GM12801 (cell line): ENCODE measurements around the gene NEGR1.

Experiments used
- TF ChIP-seq, protein P1 (sequence below): IDR thresholded peaks from one replicate; pipeline ENCODE4 v1.5.1; 2011; ENCODE audit warnings: control low read depth; ENCODE audit not compliant: insufficient read length; ENCODE audit errors: extremely low read depth

NEGR1 gene

DNA sequence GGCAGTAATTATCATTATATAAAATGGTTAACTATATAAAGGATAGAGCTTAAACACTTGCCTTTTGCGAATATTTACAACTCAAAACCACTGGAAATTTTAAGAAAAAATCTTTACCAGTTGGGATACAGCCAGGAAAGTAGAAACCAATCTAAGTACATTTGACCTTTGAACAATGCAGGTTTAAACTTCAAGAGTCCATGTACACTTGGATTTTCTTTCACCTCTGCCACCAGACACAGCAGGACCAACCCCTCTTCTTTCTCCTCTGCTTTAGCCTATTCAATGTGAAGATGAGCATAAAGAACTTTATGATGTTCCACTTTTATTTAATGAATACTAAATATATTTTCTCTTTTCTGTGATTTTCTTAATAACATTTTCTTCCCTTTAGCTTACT lies 361.1 kb downstream of the NEGR1 start:
- TF ChIP-seq, protein P1, sequence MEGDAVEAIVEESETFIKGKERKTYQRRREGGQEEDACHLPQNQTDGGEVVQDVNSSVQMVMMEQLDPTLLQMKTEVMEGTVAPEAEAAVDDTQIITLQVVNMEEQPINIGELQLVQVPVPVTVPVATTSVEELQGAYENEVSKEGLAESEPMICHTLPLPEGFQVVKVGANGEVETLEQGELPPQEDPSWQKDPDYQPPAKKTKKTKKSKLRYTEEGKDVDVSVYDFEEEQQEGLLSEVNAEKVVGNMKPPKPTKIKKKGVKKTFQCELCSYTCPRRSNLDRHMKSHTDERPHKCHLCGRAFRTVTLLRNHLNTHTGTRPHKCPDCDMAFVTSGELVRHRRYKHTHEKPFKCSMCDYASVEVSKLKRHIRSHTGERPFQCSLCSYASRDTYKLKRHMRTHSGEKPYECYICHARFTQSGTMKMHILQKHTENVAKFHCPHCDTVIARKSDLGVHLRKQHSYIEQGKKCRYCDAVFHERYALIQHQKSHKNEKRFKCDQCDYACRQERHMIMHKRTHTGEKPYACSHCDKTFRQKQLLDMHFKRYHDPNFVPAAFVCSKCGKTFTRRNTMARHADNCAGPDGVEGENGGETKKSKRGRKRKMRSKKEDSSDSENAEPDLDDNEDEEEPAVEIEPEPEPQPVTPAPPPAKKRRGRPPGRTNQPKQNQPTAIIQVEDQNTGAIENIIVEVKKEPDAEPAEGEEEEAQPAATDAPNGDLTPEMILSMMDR = no peak

DNA sequence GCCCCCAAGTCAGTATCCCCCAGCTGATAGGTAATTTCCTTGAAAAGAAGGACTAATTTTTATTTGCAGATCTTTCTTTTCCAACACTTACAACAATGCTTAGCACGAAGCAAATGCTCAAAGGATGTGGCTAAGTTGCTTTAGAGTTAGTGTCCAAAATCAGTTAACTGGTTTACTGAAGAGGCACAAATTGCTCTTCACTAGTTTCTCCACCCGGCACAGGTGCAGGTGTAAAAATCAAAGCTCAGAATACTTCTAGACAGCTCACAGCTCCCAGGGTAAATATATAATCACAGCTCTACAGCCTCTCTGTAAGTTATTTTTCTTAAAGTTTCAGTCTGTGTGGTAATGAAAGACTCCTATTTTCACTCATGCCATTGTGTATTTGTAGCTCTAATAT lies 361.8 kb downstream of the NEGR1 start:
- TF ChIP-seq, protein P1 = no peak

DNA sequence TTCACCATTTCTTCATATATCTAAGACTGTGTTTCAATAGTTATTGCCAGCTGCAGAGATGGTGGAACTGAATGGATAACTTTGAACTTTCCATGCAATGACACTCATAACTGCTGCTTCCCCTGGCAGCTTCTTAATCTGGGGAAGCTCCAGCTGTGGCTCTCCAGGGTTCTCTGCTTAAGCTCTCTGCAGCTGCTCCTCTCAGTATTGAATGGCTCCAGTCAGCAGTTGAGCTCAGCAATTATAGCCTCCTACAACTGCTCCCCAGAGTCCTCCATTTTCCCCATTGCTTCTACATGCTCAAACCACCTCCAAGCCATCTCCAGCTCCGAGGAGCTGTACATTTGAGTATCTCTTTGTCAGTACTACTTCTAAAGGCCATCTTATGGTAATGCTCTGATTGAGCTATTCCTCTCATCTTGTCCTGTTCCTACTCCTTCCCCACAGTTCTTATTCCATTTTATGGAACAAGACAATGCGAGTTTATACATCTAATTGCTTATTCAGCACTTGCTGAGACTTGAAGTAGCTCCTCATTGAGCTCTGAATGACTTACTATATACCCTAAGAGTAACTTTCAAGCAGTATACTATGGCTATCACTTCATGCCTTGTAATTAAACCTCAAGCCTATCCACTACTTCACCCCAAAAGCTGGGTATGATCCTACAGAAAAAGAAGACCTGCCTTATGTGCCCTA lies 362.4 kb downstream of the NEGR1 start:
- TF ChIP-seq, protein P1 = no peak

DNA sequence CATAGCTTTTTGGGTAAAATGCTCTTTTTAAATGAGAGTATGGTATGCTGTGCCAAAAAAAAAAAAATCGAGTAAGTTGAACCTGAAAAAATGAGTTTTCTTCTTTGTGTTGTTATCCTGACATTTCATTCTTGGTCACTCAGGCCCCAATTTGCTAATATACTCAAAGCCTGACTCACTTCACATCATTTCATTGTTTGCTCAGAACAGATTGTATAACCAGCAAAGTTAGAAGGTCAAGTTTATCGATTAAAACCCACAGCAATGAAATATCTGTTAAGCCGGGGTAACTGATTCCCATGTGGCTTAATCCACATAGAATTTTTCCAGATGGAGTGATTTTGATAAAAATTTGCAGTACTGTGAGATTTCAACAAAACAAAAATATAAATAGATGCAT lies 363.7 kb downstream of the NEGR1 start:
- TF ChIP-seq, protein P1 = no peak

DNA sequence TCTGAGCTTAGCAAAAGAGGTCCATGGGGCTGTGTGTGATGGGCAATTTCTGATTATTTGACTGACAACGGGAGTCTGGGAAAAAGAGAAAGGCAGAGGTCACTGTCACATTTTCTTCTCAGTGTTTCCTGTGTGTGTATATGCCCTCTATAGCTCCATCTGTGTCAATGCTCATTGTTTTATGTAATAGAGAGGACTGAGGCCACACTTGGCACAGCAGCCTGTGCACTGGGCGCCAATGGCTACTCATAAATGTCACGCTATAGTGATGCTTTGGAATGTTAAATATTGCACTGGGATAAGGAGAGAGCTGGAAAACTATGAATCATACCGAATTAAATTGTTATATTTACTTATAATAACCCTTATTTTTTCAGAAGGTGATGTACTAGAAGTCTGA lies 365.4 kb downstream of the NEGR1 start:
- TF ChIP-seq, protein P1 = no peak

DNA sequence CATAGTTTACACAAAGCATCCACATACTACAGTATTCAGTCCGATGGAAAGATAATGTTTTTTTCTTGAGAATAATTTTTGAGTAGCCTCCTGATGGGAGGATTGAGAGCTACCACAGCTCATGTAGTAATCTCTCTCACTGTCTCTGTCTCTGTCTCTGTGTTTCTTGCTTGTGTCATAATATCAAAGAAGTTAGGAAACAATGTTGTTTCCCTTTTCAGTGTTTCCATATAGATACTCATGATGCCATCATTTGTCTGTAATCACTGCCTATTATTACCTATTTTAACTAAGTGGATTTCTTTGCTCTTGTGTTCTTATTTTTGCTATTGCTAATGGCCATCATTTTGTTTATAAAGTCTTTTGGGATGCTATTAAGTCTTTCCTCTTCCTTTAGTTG lies 367.7 kb downstream of the NEGR1 start:
- TF ChIP-seq, protein P1 = no peak

DNA sequence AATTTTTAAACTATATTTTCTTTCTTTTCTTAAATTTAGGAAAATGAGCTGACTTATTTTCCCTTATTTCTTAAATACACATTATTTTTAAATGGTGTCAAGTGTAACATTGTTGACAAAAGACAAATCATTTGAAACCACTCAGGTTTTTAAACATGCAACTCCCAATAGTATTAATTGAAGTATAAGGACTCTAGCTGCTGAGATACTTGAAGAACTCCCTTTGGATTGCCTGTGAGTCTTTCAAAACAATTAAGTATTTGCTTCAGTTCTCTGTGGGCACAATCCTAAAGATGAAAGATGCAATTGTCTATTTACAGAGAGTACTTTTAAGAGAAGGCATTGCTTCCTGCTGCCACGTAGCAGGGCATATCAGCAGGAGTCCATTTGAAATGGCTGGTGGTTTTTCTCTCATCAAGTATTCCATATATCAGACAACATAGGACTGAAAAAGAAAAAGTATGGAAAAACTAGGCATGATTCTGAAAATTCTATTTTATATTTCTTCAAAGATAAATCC lies 373.4 kb downstream of the NEGR1 start:
- TF ChIP-seq, protein P1 = no peak
